ENCODE results near the gene TRPV6.

TRPV6 gene

GRCh38 chr7:142906643-142907042, 21.1 kb upstream of the TRPV6 start:
- no peak for TF ChIP-seq CTCF (IDR thresholded peaks at IDR 0.05; ENCODE audit: low read depth, low read length)
- H3K27ac ChIP-seq, result no peak overlapping the region
- peaks cover 12% of the 10 kb centered on the region for H3K9me3 ChIP-seq (ENCODE audit: severe bottlenecking)
- no peaks in the 10 kb centered on the region for H3K27me3 ChIP-seq (ENCODE audit: insufficient read depth, low read depth, severe bottlenecking)
- no peak overlapping the region for H3K4me3 ChIP-seq (ENCODE audit: low read depth, low read length)
- DNase-seq, result no peak
- no peaks in the 10 kb centered on the region for H3K36me3 ChIP-seq

GRCh38 chr7:142905759-142906158, 20.2 kb upstream of the TRPV6 start:
- Histone ChIP-seq H3K27ac (no peak overlapping the region), H3K27me3 (ENCODE audit: insufficient read depth, low read depth, severe bottlenecking) (no peaks in the 10 kb centered on the region), H3K36me3 (no peaks in the 10 kb centered on the region), H3K4me3 (ENCODE audit: low read depth, low read length) (no peak overlapping the region), H3K9me3 (ENCODE audit: severe bottlenecking) (peaks cover 12% of the 10 kb centered on the region)
- TF ChIP-seq CTCF (IDR thresholded peaks at IDR 0.05; ENCODE audit: low read depth, low read length), result no peak
- DNase-seq, result no peak

- no peak for DNase-seq
- no peaks in the 10 kb centered on the region for H3K27me3 ChIP-seq (ENCODE audit: insufficient read depth, low read depth, severe bottlenecking)
Observed at GRCh38 chr7:142904128-142904527, 18.6 kb upstream of the TRPV6 start.

GRCh38 chr7:142901426-142902259, 16.1 kb upstream of the TRPV6 start:
- TF ChIP-seq CTCF (IDR thresholded peaks at IDR 0.05; ENCODE audit: low read depth, low read length), result no peak
- H3K36me3 ChIP-seq, result no peaks in the 10 kb centered on the region
- H3K27me3 ChIP-seq (ENCODE audit: insufficient read depth, low read depth, severe bottlenecking), result no peaks in the 10 kb centered on the region
- 0 out of 2 replicates have a peak overlapping the region, but pooled peaks have one; percentile 3 for H3K27ac ChIP-seq
- peak; percentile 36 for DNase-seq
- peaks cover 12% of the 10 kb centered on the region for H3K9me3 ChIP-seq (ENCODE audit: severe bottlenecking)
- H3K4me3 ChIP-seq (ENCODE audit: low read depth, low read length), result no peak overlapping the region

More at GRCh38 chr7:142904128-142904527, 18.6 kb upstream of the TRPV6 start:
- Histone ChIP-seq H3K36me3 (no peaks in the 10 kb centered on the region), H3K27ac (no peak overlapping the region), H3K9me3 (ENCODE audit: severe bottlenecking) (peaks cover 12% of the 10 kb centered on the region), H3K4me3 (ENCODE audit: low read depth, low read length) (no peak overlapping the region)
- no peak for TF ChIP-seq CTCF (IDR thresholded peaks at IDR 0.05; ENCODE audit: low read depth, low read length)

GRCh38 chr7:142899661-142900060, 14.1 kb upstream of the TRPV6 start:
- Histone ChIP-seq H3K27me3 (ENCODE audit: insufficient read depth, low read depth, severe bottlenecking) (no peaks in the 10 kb centered on the region), H3K4me3 (ENCODE audit: low read depth, low read length) (no peak overlapping the region), H3K27ac (no peak overlapping the region), H3K9me3 (ENCODE audit: severe bottlenecking) (peaks cover 8% of the 10 kb centered on the region), H3K36me3 (no peaks in the 10 kb centered on the region)
- no peak for DNase-seq
- no peak for TF ChIP-seq CTCF (IDR thresholded peaks at IDR 0.05; ENCODE audit: low read depth, low read length)
